Gastroesophageal sphincter (tissue), 3 donors: Measurements from ENCODE around the gene CCDC88C.

ENCODE experiments used
- POLR2A ChIP-seq, 2 donors: fragments of 450-650 bp; IDR thresholded peaks; one replicate each; pipeline ENCODE4 v1.6.1; 2017; ENCODE audit warnings: antibody characterized with exemption in 2 of 2, mild to moderate bottlenecking in 2 of 2, moderate library complexity in 1 of 2
- POLR2AphosphoS5 ChIP-seq: sonication (generic); formaldehyde crosslinking; IDR thresholded peaks from one replicate; pipeline ENCODE4 v1.6.1; 2017; ENCODE audit warnings: antibody characterized with exemption
- TF ChIP-seq, protein P1 (sequence below), 4 experiments: fragments of 200-600 bp in 2 of 4; fragments of 450-650 bp in 2 of 4; sonication (generic) in 1 of 4; IDR thresholded peaks; one replicate each; pipeline ENCODE4 v1.5.1; 2017 to 2019; ENCODE audit warnings: antibody characterized with exemption in 4 of 4, mild to moderate bottlenecking in 2 of 4, moderate library complexity in 2 of 4

- TF ChIP-seq, protein P1, sequence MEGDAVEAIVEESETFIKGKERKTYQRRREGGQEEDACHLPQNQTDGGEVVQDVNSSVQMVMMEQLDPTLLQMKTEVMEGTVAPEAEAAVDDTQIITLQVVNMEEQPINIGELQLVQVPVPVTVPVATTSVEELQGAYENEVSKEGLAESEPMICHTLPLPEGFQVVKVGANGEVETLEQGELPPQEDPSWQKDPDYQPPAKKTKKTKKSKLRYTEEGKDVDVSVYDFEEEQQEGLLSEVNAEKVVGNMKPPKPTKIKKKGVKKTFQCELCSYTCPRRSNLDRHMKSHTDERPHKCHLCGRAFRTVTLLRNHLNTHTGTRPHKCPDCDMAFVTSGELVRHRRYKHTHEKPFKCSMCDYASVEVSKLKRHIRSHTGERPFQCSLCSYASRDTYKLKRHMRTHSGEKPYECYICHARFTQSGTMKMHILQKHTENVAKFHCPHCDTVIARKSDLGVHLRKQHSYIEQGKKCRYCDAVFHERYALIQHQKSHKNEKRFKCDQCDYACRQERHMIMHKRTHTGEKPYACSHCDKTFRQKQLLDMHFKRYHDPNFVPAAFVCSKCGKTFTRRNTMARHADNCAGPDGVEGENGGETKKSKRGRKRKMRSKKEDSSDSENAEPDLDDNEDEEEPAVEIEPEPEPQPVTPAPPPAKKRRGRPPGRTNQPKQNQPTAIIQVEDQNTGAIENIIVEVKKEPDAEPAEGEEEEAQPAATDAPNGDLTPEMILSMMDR (IDR thresholded peaks at IDR 0.05): no peak
- TF ChIP-seq POLR2AphosphoS5: no peak
- no peak for TF ChIP-seq POLR2A (IDR thresholded peaks at IDR 0.05)
These were observed 19.5 kb downstream of the CCDC88C start for GRCh38 chr14:91397965-91398591.
